Stimulated activated CD8-positive, alpha-beta memory T cell treated with anti-CD3 and anti-CD28 coated beads, Interleukin-15, amount 100 ng/mL, for 1 hour (primary cell): Measurements from ENCODE around the gene IL1B.
"Not testable (repeated sequence)": the region's sequence is repeated elsewhere in the genome, so short reads cannot be mapped to it uniquely, and the experiment has no call there.

Experiments used
- DNase-seq: peaks from one replicate; pipeline ENCODE4 v3.0.0-alpha.2; 2020; ENCODE audit warnings: low read depth

Gene IL1B

DNA sequence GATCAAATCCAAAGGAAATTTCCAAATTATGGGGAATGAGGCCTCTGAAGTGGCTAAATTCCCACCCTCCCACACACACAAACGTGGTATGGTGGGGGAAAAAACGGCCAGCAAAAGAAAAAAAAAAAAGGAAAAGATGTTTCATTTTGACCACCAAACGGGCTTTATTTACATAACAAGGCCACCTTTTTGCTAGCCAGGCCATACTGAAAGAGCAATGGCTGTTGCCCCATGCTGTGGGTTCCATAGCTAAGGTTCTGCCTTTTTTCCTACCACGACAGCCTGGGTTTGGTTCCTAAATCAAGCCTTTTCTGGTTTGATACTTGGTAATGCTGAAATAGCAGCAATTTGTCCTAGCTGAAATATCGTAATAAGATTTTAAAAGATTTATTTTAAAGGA is 14.0 kb upstream of the IL1B start:
- DNase-seq = no peak

DNA sequence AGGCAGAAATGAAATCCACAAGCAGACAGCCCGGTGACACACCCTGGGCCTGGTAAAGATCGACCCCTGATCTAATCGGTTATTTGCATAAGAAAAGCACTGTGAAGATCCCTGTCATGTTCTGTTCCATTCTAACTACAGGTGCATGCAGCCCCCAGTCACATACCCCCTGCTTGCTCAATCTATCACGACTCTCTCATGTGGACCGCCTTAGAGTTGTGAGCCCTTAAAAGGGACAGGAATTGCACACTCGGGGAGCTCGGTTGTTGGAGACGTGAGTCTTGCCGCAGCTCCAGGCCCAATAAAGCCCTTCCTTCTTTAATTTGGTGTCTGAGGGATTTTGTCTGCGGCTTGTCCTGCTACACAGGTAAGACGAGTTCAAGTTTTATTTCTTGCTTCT is 13.4 kb upstream of the IL1B start:
- DNase-seq = no peak

DNA sequence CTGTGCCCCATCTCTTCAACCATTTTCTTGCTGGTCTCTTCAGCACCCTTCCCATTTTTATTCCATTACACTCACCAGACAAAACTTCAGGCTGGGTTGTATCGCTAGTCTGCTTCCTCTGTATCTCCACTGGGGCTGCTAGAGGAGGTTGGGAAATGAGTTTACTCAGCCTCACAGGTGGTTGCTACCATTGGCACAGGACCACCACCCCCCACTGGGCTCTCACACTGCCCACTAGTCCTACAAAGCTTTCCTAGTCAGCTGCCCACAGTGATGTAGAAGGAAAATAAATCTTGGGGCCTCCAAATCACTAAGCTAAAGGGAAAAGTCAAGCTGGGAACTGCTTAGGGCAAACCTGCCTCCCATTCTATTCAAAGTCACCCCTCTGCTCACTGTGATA is 12.3 kb upstream of the IL1B start:
- no peak for DNase-seq

DNA sequence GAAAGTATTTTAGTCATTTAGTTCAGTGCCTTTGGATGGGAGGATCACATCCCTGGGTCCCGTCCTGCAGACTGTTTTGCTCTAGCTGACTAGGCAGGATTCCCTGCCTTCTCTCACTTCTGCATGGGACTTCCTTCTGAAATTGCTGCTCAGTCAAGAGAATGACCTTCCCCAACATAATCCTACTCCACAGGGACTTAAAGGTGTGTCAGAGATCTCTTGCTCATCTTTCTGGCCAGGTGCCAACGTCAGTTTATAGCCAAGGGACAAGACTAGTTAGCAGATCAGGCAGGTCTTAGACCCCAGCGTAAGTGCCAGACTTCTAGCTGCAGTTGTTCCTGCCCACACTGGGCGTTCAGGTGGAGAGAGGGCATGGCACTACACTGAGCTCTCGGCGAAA is 9.5 kb upstream of the IL1B start:
- no peak for DNase-seq

DNA sequence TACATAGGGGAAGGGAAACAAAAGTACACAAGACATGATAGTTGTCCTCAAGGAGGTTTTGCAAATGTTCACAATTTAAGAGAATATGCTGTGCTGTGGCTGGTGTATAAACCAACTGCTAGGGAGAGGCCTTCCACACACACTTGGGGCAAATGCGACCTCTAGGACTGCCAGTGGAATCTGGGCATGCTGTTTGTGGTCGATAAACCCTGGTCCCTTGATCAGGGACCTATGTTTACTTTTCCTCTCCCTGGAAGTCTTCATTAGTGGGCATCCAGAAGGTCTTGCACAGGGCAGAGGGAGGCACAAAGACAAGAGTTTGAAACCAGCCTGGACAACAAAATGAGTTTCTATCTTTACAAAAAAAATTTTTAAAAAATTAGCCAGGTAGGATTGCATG is 7.3 kb upstream of the IL1B start:
- no peak for DNase-seq

DNA sequence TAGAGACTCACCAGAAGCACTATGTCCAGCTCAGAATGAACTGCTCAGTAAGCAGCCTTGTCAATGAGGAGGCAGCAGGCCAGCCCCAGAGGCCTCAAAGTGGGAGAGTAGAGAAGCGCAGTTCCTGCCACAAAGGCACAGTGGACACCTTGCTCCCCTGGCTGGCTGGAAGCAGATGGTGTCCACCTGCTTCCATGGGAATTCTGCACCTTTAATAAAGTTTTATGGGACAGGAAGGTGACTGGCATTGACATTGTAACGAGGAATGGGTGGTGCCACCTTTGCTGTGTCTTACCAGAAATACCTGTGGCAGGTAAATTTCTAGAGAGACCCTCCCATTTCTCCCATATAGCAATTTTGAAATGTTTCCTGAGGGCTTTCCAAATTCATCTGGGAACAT is 6.7 kb upstream of the IL1B start:
- DNase-seq = no peak

DNA sequence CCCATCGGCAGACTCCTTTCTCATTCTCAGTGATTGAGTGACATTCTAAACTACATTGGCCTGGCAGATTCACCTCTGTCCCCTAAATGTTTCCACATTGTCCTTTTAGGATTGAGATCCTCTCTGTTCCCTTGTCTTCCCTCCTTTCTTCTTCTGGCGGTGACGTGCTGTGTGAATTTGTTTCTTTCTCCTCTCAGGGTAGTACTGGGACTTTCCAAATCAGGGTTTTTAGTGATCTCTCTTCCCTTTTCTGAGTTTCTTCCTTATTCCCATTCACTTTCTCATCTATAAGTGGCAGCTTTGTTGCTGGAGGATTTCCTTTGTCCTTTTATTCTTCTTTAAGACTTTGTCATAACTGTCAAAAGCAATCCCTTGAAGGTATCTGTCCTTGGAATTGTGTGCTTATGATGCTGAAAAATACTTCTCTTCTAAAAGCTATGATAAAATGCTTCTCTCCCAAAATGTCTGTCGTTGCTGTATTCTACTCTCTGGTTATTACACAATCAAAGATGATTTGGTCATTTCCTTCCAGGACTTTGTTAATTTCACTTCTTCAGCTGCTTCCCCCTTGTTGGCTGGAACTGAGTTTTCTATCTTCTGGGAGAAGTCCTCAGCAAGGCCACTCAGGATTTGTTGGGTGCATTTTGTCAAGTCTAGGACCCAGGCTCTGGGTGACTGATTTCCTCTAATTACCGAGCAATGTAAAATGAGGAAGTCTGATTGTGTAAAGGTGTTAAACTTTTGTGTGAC is 4.9 kb upstream of the IL1B start:
- DNase-seq = no peak

DNA sequence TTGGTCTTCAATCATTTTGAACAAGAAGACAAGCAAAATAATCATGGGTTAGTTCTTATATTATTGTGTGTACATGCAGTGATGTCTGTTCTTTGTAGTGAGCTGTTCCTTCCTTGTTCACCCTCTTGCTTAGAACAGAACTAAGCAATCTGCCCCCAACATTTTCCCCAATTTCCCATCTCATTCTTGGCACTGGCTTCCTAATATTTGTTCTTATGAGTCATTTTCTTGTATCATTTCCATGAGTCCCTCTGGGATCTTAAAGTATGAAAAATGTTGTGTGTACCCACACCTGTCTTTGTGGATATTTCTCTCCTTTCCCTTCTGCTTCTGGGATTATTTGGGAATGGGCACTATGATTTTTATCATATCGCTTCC is 3.5 kb upstream of the IL1B start:
- no peak for DNase-seq

DNA sequence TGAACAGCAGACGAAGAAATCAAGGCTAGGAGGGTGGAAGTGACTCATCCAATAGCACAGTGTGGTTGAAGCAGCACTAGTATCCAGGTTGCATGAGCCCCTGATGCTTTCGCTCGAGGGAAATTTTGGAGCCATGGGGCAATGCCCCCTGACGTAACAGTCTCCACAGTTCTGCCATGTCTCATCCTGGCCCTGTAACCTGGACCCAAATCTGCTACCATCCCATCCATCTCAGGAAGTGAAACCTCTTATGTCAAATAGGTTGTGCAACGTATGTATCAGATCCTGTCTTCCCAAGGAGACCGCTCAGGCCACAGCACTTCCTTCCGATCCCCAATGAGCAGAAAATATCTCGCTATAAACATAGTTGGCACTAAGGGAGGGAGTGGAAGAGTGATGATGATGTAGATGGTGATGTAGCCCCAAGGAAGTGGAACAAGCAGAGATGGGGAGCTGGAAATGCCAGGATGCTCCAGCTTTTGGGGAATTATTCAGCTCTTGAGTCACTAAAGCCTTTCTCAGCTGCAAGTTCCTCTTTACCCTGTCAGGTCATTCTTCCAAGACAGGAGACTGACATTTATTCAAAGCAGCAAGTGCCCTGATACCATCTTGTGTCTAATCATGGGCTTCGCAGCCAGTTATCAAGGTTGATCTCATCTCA is 3.0 kb upstream of the IL1B start:
- DNase-seq = no peak

DNA sequence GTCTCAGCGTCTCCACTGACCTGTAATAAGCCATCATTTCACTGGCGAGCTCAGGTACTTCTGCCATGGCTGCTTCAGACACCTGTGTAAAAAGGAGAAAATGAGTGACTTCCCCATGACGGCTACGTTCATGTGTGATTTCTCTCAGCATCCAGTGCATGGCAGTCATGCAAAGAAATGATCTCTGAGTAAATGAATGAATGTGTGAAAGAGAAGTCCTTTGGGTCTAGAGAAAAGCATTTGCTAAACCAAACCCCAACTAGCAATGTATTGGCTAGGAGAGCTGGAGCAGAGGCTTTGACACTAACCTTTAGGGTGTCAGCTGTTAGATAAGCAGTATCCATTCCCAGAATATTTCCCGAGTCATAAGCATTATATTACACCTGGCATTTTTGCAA is 417 bp downstream of the IL1B start:
- DNase-seq = no peak

DNA sequence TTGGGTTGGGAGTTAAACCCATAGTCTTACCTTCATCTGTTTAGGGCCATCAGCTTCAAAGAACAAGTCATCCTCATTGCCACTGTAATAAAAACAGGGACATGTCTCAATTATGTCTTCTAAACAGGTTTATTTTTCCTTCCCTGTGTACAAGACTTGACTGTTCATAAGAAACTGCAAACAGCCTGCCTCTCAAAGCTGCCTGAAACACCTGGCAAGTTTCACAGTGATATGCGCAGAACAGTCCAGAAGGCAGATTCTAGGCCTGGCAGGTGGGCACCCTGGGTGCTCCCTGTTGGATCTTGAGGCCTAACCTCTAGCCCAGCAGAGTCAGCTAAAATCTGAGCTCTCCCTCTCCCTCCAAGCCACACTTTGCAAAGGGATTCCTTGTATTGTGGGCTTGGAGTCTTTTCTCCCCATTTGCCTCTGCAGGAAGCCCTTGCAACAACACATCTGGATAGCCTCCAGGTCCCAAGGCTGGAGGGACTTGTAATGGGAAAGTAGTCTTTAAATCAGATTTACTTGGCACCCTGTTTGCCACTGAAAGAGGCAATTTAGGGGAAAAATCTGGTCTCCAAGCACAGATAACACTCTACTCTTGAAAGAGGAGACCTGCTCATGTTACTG is 930 bp downstream of the IL1B start:
- no peak for DNase-seq

DNA sequence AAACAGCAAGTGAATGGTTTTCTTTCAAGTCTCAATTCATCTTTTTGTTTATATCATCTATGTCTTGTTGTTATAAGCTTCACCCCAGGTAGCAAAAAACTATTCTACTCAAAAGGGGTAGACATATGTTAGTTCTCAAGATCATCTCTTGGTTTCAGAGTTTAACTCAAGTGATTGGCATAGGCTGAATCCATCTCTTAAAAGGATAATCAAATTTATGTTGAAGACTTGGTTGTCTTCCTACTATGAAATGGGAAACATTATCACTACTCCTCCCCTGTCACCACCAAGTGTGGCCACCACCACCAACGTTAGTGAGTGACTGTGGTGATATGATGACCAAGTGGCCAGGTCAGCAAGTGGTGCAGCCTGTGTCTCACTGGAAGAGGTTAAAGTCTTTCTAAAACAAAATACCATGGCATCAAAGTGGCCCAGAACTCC is 1.5 kb downstream of the IL1B start:
- no peak for DNase-seq

DNA sequence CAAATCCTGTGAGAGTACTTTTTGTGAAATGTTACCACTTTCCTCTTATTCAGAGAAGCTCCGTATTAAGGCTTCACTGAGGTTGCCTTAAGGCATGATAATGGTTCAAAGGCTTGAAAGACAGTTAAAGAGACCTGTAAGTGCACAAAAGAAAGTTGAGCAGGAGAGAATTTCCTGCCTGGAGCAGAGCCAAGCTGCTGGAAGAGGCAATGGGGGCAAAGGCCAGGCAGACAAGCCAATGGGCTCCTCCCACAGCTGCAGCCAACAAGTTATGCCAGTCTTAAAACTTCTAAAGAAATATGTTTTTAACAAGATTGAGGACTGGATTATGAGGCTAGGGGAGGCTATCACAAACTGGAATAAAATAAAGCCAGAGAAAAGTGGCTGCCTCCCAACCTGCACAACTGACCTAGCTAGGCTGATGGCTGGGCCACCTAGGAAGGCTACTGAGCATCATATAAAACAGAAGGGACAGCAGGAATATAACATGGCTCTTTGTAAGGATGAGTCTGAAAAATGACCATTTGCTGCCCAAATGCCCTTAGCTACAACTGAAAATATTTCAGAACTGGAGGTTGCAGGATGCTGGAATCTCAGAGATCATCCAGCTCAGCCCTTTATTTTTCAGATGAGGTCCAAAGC is 2.1 kb downstream of the IL1B start:
- DNase-seq = no peak

DNA sequence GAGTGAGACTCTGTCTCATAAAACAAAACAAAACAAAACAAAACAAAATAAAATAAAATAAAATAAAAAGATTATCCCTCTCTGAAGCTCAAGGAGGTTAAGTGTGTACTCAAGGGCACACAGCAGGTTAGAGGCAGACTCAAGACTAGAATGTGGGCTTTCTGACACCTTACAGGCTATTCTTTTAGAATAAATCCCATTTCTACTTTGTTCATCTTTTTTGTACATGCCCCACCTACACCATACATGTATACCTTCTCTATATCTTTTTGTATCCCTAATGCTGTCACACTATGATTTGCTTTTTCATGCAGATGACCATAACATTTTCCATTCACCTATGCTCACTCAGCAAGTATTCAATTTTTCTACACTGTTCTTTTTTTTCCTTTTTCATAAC is 2.6 kb downstream of the IL1B start:
- DNase-seq = no peak

DNA sequence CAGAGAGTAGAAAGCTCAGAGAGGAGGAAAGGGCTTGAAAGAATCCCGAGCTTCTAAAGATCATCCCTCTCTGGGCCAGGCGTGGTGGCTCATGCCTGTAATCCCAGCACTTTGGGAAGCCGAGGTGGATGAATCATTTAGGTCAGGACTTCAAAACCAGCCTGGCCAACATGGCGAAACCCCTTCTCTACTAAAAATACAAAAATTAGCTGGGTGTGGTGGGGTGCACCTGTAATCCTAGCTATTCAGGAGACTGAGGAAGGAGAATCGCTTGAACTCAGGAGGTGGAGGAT is 3.0 kb downstream of the IL1B start:
- not testable (repeated sequence) for DNase-seq

DNA sequence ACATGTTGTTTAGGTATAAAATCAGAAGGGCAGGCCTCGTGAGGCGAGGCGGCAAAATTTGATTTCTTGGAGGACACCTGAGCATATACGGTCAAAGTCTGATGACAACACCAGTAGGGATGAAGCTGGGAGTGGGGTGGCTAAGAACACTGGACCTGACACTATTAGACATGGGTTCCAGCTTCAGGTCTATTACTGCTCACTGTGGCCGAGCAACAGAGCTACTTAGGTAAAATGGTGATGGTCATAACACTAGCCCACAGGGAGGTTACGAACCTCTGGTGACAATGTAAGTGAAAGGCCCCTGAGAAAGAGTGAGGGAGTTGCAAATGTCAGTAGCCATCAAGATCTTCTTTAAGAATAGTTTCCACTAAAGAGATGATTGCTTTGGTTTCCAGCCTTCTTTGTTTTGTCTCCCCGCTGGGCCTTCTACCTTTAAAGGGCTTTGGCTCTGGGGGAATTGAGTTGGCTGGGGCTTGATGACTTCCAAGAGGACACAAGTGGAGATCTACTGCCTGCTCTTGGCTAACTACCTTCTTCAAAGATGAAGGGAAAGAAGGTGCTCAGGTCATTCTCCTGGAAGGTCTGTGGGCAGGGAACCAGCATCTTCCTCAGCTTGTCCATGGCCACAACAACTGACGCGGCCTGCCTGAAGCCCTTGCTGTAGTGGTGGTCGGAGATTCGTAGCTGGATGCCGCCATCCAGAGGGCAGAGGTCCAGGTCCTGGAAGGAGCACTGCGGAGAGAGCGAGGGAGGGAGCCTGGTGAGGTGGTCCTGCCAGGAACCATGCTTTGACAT is 3.5 kb downstream of the IL1B start:
- no peak for DNase-seq

DNA sequence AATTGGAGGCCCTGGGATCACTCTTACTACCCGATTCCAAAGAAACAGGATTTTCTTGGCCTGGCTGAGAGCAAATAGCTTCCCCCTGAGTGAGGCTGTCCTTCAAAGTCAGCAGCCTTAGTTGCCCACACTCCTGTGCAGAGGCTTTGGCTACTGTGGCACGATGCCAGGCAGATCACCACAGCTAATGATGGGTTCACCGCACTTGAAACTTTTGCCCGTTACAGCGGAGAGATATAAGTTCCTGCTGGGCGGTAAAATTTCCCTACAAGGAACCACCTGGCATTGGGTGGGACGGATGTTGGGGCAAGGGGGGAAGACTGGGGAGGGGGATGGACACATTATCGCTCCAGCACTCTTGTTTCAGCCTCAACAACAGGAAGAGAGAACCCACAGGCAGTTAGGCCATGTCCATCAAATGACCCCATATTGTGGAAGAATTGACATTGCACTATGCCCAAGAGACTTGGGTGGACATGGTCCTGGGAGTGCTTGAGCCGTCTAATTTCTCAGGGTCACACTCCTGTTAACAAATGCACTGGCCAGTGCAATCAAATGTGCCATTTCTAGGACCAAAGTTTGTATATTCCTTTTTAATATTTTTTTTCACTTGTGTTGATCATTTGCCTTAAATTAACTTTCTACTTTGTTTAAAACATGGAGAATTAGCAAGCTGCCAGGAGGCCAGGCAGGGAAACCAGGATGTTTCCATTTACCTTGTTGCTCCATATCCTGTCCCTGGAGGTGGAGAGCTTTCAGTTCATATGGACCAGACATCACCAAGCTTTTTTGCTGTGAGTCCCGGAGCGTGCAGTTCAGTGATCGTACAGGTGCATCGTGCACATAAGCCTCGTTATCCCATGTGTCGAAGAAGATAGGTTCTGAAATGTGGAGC is 4.4 kb downstream of the IL1B start:
- DNase-seq = no peak

DNA sequence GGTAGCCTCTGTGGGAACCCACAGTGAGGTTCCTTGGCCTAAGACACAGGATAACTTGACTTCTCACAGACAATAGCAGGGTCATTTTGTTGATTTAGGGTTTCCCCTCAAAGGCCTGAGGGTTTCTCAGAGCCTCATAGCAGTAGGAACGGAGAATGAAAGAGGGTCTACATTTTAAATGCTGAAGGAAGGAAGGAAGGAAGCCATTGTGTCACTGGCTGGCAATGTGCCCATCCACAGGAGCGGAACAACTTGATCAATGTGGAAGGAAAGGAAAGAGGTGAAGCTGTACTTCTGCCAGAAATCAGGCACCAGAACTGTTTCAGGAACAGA is 5.1 kb downstream of the IL1B start:
- no peak for DNase-seq

DNA sequence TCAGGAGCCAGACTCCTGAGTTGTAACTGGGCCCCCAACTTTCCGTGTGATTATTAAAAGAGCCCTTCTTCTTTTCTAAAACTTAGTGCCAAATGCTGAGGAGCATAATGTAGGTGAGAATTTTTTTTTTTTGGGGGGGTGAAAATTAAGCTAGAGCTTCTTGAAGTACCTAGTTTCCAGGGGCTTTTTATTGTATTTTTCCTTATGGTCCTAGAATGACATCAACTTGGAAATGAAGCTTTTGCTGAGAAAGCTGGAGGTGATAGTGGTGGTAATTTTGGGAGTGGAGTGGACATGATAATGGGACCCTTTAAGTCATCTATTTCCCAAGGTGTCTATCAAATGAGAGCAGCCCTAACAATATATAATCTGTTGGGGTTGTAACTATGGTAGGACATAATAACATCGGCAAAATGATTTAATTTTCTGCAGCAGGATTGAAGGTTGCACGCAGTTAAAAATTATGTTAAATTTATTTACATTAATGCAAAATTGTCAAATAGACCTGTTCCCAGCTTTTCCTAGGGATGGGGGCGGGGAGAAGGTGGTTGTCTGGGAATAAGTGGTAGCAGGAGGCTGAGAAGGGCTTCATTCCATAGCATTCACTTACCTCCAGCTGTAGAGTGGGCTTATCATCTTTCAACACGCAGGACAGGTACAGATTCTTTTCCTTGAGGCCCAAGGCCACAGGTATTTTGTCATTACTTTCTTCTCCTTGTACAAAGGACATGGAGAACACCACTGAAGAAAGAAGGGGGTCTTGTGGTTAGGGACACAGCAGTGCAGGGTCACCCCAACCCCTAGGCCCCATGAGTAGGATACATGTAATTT is 5.7 kb downstream of the IL1B start:
- DNase-seq = no peak

DNA sequence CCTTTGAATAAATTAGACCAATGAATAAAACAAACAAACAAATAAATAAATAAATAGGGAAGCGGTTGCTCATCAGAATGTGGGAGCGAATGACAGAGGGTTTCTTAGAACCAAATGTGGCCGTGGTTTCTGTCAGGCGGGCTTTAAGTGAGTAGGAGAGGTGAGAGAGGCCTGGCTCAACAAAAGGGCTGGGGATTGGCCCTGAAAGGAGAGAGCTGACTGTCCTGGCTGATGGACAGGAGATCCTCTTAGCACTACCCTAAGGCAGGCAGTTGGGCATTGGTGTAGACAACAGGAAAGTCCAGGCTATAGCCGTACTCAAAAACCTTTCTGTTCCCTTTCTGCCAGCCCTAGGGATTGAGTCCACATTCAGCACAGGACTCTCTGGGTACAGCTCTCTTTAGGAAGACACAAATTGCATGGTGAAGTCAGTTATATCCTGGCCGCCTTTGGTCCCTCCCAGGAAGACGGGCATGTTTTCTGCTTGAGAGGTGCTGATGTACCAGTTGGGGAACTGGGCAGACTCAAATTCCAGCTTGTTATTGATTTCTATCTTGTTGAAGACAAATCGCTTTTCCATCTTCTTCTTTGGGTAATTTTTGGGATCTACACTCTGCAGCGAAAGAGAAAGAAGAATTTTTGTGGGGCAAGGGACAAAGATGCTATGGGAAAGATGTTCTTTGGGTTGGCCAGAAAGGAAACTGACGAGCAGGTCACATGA is 6.5 kb downstream of the IL1B start:
- DNase-seq = no peak
